ENCODE measurements around the gene KLHDC1.
A peak's percentile ranks its signal among the peaks of the same experiment; 100 is the strongest.
"Not testable (repeated sequence)": the region's sequence is repeated elsewhere in the genome, so short reads cannot be mapped to it uniquely, and the experiment has no call there.

Gene KLHDC1

DNA sequence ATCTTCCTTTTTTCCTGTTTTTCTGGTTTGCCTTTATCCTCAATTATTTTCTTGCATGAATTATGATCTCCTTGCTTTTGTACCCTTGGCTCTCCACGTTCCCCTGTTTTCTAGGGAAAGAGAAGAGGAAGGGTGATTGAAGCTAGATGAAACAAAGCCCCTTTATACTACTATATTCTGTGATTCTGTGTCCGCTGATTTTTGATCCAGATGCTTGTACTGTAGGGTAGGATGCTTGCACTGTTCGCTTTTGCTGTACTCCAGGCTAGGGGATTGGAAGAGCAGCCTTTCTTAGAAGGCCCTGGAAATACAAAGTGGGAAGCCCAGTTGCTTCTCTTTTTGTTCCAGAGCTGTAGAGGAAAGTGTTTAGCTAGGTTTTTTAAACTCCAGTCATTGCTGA is 40.0 kb downstream of the KLHDC1 start:
- no peak for DNase-seq

DNA sequence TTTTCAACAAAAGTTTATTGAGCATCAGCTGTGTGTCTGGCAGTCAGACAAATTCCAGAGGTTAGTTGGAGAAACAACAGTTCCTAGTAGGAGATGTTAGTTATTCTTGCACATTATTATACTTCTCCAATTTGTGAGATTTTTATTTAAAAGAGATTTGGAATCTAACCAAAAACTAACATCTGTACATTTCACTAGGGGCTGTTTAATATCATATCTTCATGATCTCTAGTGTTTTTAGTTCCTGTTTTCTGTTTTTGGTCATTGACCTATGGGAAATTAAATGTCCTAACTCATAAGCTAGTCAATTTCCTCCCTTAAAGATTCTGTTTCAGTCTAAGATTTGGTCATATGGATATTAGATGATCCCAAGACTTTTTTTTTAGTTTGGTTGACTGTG is 40.9 kb downstream of the KLHDC1 start:
- DNase-seq, result no peak

DNA sequence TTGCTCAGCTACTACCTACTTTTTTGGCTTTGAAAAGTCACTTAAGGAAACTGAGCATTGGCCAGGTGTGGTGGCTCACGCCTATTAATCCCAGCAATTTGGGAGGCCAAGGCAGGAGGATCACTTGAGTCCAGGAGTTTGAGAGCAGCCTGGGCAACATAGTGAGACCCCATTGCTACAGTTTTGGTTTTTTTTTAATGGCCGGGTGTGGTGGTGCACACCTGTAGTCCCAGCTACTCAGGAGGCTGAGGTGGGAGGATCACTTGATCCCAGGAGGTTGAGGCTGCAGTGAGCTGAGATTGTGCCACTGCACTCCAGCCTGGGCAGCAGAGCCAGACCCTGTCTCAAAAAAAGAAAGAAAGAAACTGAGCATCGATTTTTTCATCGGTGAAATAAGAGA is 42.7 kb downstream of the KLHDC1 start:
- DNase-seq, result not testable (repeated sequence)

DNA sequence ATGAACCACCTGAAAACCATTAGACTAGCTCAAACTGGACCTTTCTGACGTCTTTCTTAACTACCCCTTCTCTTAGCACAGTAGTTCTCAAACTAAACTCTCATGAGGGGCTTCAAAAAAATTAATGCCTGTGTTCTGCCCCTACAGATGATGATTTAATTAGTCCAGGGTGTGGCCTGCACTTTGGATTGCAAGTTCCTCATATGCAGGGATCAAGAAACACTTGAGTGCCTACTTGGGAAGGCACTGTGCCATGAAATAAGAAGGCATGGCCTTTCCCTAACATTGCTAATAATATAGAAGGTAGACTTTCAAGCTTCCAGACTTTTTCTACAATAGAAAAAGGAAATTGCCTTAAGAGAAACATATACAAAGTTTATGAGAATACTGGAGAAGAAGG is 52.3 kb downstream of the KLHDC1 start:
- no peak for DNase-seq

DNA sequence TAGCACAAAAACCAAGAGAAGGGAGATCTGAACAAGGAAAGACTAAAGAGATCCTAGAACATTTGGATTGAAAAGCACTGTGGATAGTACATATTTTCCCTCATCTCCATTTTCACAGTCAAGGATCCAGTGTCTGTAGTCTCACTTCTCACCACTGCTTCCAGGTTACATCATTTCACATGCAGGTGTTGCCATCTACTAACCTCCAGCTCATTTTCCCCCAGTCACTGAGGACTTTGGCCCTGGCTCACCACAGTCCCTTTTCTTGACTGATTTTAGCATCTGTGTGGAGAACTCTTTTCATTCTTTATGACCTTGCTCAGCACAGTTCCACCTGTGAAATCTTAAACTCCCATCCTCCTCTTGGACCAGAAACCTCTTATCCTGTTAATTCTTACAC is 53.6 kb downstream of the KLHDC1 start:
- DNase-seq, result not testable (repeated sequence)

DNA sequence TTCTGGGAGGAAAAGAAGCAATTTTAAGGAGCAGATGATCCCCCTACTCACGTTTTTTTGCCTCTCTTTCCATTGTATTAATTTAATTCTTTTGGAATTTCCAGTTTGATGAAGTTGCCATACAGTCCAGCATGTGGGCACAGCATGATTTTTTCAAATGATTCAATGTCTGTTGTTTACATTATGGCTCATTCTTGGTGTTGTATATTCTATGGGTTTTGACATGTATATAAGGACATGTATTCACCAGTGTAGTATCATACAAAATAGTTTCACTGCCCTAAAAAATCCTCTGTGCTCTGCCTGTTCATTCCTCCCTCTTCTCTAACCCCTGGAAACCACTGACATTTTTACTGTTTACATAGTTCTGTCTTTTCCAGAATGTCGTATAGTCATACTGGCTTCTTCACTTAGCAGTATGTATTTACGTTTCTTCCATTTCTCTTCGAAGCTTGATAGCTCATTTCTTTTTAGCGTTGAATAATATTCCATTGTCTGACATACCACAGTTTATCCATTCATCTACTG is 61.7 kb downstream of the KLHDC1 start:
- no peak for DNase-seq

DNA sequence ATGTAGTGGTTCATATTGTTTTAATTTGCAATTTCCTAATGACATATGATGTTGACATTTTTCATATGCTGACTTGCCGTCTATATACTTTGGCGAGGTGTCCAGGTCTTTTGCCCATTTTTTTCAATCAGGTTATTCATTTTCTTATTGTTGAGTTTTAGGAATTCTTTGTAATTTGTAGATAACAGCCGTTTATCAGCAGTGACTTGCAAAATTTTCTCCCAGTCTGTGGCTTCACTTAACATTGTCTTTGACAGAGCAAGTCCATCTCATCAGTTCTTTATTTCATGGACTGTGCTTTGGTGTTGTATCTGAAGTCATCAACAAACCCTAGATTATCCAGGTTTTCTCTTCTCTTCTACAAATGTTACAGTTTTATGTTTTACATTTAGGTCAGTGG is 62.5 kb downstream of the KLHDC1 start:
- no peak for DNase-seq

DNA sequence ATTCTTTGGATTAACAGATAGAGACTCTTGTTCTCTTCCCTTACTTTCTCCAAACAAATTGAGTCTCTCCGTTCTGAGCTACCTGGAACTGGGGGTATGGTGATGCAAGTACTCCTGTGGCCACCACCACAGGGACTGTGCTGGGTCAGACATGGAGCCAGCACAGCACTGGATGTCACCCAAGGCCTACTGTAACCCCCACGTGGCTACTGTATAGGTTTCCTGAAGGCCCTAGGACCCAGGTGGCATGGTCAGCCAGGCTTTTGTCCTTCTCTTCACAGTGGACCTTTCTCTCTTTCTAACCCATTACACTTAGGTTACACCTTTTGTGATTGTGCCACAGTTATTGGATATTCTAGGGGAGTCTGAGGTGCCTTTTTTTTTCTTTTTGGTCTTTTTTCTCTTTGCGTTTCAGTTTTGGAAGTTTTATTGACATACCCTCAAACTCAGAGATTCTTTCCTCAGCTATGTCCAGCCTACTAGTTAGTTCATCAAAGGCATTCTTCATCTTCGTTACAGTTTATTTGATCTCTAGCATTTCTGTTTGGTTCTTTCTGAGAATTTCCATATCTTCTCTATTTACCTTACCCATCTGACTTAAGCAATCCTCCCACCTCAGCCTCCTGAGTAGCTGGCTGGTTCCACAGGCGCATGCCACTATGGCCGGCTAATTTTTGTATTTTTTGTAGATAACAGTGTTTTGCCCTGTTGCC is 69.1 kb downstream of the KLHDC1 start:
- DNase-seq, result no peak

DNA sequence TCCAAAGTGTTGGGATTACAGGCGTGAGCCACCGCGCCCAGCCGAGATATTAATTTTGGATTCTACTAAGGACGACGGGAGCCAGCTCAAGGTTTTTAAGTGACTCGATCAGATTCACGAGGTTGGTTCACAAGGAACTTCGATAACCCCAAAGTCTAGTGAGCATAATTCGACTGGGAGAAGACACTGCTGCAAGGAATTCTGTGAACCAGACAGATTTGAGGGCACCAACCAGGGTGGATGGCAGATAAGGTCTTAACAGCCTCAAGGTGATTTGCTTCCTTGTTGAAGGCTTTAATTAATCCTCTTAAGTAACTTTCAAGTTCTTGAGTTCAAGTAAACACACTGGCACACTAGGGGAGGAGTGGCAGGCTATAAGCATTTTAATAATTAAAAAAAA is 73.9 kb downstream of the KLHDC1 start:
- no peak for DNase-seq

DNA sequence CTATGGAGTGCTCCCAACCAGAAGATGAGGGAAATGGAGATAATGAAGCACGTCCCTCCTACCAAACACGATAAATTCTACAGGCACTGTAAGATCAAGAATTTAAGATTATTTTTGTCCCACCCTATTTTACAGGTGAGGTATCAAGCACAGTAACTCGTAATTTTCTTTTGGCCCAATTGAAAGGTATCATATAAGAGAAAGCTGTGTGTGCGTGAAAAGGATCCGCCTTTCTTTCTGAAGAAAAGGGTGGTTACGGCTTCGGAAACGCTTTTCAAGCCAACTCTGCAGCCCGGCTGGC is 74.3 kb downstream of the KLHDC1 start:
- DNase-seq, result no peak

DNA sequence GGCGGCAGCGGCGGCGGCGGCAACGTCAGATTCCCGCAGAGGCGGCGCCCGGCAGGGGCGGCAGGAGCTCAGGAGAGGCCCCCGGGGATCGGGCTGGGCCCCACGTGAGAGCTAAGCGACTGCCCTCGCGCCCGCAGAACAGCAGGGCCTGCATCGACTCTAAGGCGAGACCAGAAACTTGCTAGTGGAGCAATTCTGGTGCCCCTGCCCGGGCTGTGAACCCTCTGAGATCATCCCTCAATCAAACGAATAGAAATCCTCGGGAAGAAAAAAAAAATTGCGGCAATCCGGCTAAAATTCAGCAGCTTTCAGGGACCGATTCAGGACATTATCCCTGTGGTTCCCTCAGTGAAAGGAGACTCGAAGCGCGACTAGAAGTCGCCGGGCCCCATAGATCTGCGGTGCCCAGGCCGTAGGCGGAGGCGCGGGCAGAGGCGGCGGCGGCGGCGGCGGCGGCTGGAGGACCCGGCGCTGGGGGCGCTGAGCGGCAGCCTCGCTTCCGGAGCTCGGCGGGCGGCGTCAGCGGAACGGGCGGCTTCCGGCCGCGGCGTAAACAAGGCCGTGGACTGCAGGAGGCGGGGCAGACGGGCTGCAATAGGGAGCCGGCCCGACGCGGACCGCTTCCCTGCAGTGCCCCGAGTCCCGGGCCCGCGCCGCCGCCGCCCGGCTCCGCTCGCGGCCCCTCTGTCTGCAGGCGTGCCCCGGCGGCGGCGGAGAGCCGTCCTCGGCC is 74.8 kb downstream of the KLHDC1 start, which contains the start of gene KLHDC2:
TSS of gene KLHDC2 (plus strand) at position 583 of the 730 bp plus-strand sequence. CDS start 316 bp downstream, outside the sequence.
- DNase-seq, result peak; percentile 91

DNA sequence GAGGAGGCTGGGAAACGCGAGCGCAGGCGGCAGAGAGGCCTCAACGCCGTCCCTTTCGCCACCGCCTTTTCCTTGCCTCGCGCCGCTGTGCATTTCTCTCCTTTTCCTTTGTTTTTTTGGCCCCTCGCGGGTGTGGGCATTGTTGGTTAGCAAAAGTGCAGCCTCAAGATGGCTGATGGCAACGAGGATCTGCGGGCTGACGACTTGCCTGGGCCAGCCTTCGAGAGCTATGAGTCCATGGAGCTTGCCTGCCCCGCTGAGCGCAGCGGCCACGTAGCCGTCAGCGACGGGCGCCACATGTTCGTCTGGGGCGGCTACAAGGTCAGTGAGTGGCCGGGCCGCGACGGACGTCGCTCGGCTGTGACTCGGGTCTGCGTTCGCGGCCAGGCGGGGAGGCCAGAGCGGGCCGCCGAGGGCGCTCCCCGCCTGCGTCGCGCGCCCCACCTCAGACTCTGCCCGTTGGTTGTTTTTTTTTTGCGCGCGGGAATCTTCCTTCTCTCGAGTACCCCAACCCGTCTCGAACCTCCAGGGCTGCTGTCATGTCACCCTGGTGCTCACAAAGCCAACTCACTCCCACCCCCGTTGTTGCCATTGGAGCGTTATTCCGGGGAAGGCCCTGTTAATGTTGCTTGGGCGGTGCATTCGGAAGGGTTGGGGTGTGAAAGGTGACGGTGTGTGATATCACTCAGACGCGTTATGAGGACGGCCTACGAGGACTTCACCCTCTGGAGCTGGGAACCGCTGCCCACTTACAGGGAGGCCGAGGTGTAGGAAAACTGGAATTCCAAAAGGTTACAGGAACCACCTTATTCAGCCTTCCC is 75.6 kb downstream of the KLHDC1 start:
- DNase-seq, result peak; percentile 79

DNA sequence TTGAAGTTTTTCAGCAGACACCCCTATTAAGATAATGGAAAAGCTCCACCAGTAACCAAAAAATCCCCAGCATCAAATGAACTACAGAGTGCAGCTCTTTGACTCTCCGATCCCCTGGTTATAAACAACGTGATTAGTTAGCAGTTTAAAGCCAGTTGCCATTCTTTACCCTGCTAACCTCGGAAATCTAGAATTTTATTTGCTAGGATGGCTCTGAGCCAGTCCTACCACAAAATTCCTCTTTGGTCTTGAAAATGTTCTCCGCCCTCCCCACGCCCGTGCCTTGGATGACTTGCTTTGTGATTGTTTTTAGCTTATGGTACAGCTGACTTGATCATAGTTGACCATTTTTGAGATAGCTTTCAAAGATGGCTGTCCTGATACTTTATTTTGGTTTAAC is 76.3 kb downstream of the KLHDC1 start:
- DNase-seq, result no peak

DNA sequence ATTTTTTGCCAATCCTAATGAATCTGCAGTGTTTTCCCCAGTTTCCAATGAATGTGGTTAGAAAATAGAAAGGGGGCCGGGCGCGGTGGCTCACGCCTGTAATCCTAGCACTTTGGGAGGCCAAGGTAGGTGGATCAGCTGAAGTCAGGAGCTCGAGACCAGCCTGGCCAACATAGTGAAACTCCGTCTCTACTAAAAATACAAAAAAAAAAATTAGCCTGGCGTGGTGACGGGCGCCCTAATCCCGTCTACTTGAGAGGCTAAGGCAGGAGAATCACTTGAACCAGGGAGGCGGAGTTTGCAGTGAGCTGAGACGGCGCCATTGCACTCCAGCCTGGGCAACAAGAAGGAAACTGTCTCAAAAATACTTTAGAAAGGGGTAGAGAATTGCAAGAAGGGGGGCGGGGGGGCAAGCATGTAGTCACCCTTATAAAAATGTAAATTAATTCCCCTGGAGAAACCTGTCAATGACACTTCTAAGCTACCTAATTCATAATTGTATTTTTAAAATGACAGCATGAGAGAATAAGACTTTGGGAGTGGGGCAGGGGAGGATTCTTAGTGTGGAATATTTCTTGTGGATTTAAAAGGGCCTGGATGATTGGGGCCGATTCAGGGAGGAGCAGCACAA is 76.8 kb downstream of the KLHDC1 start:
- DNase-seq, result no peak

DNA sequence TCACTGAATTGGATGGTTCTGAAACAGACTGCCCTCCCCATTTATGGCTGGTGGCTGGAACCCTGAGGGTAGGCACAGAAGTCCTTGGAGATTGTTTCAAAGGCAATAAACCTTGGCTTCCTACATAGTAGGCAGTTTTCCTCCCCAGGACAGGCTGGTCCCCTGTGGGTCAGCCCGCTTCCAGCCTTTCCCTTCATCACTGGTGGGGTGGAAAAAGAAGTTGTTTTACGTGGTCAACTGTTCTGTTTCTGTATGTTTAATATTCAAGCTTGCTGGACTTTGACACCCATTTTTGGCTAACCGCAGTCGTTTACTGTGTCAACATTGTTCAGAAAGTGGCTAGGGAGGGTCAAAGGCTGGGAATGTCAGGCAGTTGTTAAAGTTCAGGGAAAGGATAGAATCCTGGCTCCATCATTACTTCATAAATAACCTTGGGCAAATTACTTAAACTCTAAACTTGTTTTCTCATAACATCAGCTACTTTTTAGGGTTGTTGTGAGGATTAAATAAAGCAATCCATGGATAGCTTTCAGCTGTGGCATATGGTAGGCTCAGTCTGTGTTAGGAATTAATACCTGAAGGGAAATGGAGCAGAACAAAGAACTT is 77.4 kb downstream of the KLHDC1 start:
- no peak for DNase-seq

DNA sequence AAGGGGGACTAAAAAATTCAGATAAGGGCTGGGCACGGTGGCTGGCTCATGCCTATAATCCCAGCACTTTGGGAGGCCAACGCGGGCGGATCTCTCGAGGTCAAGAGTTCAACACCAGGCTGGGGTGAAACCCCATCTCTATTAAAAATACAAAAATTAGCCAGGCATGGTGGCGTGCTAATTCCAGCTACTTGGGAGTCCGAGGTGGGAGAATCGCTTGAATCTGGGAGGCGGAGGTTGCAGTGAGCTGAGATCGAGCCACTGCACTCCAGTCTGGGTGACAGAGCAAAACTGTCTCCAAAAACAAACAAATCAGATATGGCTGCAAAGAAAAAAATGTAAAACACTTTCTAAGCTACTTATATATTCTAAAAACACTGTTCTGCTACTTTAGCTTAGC is 78.8 kb downstream of the KLHDC1 start:
- DNase-seq, result not testable (repeated sequence)

DNA sequence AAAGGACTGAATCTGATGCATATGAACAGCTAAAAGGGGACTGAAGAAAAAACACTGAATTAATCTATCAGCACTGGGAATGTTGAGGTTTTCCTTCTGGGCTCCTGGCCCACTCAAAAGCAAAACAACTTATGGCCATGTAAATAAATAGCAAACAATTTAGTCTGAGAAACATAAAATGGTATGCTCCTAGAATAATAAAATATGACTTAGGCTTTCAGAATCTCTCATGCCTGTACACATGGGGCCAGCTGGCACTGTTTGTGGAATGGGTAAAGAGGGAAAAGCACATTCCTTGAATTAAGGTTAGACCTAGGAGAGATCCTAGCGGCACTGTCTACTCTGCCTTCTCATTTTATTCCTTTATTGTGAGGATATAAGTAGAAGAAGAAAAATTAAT is 81.2 kb downstream of the KLHDC1 start:
- no peak for DNase-seq

DNA sequence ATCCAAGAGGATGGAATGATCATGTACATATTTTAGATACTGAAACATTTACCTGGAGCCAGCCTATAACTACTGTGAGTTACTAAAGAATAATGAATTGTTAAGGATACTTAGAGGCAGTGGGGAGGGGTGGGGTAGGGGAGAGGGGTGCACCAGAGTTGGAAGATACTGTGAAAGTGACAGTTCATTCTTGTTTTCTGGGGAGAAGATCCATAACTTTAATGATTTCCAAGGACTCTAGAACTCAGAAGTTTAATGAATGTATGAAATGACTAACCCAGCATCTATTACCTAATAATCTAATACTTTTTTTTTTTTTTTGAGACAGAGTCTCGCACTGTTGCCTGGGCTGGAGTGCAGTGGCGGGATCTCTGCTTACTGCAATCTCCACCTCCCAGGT is 85.5 kb downstream of the KLHDC1 start:
- DNase-seq, result no peak

DNA sequence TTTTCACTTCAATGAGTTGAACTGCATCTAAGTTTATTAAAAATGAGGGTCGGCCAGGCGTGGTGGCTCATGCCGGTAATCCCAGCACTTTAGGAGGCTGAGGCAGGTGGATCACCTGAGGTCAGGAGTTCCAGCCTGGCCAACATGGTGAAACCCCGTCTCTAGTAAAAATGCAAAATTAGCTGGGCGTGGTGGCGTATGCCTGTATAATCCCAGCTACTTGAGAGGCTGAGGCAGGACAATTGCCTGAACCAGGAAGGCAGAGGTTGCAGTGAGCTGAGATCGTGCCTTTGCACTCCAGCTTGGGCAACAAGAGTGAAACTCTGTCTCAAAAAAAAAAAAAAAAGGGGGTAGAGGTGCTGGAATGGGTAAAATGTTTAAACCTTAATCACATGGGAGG is 88.1 kb downstream of the KLHDC1 start:
- DNase-seq, result not testable (repeated sequence)

DNA sequence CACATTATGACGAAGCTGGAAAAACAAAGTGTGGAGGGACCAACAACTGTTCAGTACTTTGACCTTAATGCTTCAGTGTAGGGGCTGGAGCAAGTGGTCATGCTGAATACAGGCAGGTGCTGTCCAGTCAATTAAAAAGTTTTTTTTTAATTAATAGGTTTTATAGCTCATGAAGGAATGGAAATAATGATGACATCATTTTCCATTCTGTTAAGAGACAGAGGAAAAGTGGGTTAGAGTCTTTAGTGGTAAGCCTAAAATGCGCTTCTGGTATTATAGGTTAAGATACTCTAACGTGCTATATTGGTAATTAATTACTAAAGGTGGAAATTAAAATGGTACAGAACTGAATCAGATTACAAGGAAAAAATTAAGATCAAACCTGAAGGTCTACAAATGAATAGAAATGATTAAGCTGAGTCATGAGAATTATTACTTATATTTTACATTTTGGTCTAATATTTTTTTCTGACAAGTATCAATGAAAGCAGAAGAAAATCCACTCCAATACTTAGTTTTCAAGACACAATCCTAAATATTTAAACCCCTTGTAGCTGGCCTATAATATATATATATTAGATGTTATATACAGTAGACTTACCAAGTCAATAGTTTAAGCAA is 90.6 kb downstream of the KLHDC1 start:
- DNase-seq, result no peak

DNA sequence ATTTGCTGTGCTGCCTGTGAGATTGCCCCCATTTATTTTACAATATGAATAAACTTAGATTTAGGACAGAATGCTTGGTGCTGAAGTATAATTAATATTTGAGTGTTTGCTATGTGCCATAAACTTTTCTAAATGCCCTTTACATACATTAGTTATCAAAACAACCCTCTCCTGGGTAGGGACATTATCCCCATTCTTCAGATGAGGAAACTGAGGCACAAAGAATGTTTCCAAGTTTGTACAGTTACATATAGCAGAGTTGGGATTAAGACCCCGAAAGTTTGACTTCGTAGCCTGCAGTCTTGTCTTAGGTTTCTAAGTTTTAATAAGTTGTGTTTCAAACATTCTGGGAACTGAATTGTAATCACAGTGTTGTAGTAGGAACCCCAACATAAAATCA is 93.4 kb downstream of the KLHDC1 start:
- no peak for DNase-seq

DNA sequence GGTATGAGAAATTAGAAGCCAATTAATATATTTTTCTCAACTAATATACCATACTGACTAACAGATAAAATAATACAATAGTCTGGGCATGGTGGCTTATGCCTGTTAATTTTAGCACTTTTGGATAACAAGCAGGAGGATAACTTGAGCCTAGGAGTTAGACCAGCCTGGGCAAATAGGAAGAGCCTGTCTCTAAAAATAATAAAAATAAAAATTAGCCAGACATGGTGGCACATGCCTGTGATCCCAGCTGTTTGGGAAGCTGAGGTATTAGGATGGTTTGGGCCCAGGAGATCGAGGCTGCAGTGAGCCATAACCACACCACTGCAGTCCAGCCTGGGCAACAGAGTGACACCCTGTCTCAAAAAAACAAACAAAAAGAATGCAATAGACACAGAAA is 99.7 kb downstream of the KLHDC1 start:
- no peak for DNase-seq

All from CD4-positive, alpha-beta T cell treated with Interleukin-12 subunit alpha and Interleukin-12 subunit beta, for 1 hour (primary cell).